ENCODE measurements around the gene NEK9.

The NEK9 gene

GRCh38 chr14:75063491-75064204 lies 63.2 kb downstream of the NEK9 start, which contains the start of gene ACYP1:
Gene ACYP1, minus strand, starts transcription at chr14:75064024. Its CDS starts 471 bp downstream, at chr14:75063553.
- DNase-seq, result peak; percentile 66

DNA sequence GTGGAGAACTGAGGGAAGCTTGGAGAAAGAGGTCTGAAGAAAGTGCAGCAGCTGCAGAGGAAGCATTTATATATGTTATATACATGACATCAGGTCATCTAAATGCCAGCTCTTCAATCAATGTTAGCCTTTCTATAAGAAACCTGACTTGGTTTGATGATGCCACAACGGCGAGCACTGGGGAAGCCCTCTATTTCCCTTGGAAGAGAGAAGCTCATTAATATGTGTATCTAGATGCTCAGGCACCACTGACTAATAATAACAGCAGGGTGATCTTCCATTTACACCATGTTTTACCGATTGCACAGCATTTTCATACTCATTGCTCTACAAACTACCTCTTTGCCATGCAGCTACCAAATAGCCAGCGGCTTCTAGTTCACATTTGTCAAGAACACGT lies 63.8 kb downstream of the NEK9 start:
- no peak for DNase-seq

DNA sequence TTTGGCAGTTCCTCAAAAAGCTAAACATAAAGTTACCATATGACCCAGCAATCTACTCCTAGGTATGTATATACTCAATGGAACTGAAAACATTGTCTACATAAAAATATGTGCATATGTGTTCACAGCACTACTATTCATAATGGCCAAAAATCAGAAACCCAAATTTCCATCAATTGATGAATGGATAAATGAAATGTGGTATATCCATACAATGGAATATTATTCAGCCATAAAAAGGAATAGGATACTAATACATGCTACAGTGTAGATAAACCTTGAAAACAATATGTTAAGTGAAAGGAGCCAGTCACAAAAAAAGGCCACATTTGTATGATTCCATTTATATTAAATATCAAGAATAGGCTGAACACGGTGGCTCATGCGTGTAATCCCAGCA lies 66.4 kb downstream of the NEK9 start:
- DNase-seq, result no peak

GRCh38 chr14:75059642-75060041 lies 67.2 kb downstream of the NEK9 start:
- DNase-seq, result no peak

DNA sequence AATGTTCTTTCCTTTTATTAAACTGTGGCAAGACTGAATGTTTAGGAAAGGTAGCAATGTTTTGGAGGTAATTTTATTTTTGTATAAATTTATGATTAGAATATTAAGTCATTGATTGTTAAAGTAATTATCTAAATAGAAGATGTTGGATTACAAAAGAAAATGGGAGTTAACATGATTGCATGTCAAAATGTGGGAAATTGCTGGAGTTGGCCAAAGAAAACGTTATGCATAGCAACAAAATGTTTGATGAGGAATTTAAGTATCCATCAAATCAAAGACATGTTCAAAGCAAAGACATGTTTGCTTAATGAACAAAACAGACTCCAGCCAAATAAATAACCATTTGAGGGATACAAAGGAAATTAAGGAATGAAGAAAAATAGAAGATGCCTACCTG lies 72.4 kb downstream of the NEK9 start:
- no peak for DNase-seq

DNA sequence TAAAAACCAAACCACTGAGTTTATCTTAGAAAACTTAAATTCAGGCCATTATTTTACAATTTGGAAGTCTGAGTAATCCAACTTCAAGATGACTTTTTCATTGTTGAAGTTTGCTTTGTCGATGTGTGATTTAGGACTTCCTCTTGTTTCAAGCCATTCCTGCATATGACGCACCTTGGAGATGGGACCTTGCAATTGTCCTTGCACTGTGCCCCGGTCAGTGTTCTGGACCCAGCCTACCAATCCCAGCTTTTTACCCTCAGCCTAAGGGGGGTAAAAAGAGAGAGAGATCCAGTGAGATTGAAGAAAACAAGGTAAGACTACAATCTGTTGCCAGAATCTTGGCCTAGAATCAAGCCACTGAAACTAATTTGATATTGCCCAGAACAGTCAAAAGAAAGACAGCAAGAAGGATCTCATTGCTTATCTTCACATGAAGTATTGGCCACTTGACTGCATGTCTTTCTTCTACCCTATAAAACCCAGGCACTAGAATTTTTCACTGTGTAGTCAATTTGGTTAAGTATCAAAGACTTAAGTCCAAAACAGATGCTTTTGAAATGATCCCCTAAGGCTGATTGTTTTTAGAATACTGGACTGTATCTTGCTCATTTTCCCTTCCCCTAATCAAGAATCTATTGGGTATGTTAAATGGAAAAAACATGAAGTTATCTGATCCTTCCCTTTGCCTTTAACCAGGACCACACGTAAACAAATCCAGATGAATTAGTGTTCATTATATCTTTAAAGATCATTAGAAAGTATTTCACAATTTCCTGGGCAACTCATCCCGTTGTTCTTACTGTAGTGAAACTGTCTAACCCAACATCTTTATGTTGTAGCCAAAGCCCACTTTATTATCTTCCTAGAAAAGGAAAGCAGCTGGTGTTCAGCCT lies 73.2 kb downstream of the NEK9 start:
- DNase-seq, result no peak

GRCh38 chr14:75051556-75051899 lies 75.3 kb downstream of the NEK9 start:
- no peak for DNase-seq

GRCh38 chr14:75050852-75051555 lies 75.8 kb downstream of the NEK9 start, which contains the start of gene MLH3:
Gene MLH3, minus strand, starts transcription at chr14:75051467. Its CDS starts 1,812 bp downstream, at chr14:75049655.
- DNase-seq, result peak; percentile 54

DNA sequence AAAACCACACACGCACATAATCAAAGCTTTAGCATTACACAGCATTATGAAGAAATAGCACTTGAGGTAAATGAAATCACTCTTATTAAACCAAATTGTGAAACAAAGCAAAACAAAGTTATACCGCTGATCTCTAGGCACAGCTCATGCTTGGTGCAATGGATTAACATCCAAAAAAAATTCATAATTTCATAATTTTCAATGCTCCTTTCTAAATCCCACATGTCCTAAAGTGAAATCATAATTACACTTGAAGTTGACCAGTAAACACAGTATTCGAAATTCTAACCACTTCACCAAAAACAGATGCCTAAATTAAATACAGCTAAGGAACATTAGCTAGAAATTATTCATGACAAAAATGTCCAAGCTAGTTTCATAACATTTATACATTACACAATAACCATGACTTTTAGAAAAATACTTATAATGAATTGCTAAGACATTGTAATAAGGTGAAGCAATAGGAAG lies 77.1 kb downstream of the NEK9 start:
- no peak for DNase-seq

DNA sequence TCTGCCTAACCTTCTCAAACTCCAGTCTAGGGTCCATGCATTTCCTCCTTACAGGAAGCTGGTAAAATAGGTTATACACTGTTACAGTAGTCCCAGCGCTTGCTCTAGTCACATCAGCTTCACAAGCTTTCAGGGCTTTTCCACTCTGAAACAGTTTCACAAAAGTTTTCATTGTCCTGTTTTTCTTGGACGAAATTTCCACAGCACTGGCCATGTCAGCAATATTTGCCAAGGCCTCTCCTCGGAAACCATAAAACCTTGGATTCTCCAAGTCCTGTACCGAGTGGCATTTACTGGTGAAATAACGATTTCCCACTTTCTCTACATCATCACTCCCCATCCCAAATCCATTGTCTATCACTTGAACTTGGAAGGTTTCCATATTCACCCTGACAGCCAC lies 77.7 kb downstream of the NEK9 start:
- DNase-seq, result no peak

GRCh38 chr14:75048101-75048500 lies 78.7 kb downstream of the NEK9 start:
- no peak for DNase-seq

- no peak for DNase-seq
These were observed 79.3 kb downstream of the NEK9 start for GRCh38 chr14:75047506-75047905.

DNA sequence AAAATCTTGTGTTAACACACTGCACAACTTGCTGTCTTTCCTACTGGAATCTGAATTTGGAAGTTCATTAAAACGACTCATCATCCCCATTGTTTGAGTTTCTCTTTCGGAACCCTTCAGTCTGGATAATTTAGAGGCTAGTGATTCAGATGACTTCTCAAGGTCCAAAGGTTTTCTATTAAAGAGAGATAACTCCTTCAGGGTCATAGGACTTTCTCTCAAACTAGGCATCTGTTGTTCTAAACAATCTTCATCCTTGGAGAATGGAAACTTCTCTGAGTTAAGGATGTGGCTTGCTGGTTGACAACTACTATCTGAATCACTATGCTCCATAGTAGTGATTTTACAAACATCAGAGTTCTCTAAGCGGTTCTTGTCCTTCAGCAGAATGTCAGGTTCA lies 79.9 kb downstream of the NEK9 start:
- no peak for DNase-seq

DNA sequence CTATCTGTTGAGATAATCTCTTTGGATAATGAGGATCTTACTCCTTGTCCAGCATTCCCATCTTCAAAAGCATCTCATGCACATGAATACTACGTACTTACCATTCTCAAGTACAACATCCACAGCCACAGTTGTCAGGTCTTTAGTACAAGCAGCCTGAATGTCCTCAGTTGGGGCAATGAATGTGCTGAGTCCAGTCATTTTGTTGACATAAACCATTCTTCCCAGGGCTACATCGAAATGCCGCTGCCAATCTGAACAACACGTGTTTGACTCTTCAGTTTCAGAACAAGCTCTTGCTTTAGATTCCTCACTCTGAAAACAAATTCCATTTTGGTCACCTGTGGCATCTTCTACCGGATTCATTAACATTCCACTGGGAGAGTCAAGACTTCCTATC lies 80.6 kb downstream of the NEK9 start:
- no peak for DNase-seq

DNA sequence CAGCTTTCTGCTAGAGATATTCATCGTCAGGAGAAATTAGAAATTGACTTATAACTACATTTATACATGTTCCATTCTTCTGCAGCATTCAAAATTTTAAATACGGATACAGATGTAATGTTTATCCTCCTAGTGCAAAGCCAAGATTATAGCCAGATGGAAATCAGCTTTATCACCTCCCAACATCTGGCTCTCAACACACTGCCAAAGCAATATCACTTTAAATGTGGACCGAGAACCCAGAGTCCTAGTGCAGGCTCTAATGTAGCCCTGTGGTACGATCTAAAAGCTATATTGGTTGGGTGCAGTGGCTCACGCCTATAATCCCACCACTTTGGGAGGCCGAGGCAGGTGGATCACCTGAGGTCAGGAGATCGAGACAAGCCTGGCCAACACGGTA lies 82.1 kb downstream of the NEK9 start:
- no peak for DNase-seq

DNA sequence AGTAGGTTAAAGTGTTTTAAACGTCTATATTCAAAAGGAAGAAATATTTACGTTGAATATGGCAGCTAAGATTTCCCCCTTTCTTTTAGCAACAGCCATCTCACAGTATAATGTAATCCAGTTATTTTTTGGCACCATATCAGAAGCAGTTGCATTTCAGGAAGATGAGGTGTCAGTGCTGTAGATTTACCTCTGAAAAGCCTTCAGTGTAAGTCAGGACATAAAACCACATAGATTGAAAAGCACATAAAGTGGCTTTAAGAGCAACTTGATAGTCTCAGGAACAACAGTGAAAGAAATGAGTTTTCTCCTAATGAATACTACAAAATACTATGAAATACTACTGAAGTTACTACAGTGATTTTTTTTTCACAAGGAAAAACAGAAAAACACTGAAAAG lies 82.5 kb downstream of the NEK9 start:
- DNase-seq, result no peak

GRCh38 chr14:75042035-75042434 lies 84.8 kb downstream of the NEK9 start:
- DNase-seq, result no peak

DNA sequence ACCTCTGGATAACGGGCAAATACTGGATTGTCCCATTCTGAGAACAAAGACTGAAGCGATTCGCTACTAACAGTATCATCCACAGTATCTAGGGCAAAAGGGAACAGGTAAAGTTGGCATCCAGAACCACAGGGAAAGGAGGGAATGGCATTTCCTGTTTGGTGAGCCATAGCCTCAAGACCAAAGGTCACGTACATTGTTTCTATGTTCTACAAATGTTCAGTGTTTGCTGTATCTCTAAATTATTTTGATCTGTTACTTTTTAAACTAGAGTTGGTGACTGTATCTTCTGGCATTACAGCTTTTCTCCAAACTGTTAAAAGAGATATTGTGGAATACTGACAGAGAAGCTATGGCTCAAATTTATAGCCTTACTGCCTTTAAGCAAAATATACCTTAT lies 85.2 kb downstream of the NEK9 start:
- no peak for DNase-seq

GRCh38 chr14:75040959-75041358 lies 85.9 kb downstream of the NEK9 start:
- no peak for DNase-seq

GRCh38 chr14:75040507-75040906 lies 86.3 kb downstream of the NEK9 start:
- no peak for DNase-seq

DNA sequence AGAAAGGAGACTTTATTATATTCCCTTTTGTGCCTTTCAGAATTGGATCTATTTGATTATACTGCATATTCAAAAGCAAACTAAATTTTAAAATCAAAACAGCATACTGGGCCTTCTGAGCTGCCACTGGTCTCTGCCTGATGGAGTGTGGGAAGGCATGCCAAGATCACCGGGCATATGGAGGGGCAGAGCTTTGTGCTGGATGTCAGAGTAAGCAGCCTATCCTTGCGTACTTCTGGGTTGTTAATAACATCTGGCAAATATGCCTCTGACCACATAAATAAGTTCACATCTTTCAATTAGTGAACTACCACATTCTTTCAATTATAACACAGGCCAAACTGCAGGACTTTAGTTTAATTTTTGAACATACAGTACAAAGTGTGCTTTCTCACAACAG lies 93.9 kb downstream of the NEK9 start:
- no peak for DNase-seq

- no peak for DNase-seq
These were observed 96.7 kb downstream of the NEK9 start for GRCh38 chr14:75030147-75030546.
